ENCODE data around the gene HOXB13.

The HOXB13 gene

DNA sequence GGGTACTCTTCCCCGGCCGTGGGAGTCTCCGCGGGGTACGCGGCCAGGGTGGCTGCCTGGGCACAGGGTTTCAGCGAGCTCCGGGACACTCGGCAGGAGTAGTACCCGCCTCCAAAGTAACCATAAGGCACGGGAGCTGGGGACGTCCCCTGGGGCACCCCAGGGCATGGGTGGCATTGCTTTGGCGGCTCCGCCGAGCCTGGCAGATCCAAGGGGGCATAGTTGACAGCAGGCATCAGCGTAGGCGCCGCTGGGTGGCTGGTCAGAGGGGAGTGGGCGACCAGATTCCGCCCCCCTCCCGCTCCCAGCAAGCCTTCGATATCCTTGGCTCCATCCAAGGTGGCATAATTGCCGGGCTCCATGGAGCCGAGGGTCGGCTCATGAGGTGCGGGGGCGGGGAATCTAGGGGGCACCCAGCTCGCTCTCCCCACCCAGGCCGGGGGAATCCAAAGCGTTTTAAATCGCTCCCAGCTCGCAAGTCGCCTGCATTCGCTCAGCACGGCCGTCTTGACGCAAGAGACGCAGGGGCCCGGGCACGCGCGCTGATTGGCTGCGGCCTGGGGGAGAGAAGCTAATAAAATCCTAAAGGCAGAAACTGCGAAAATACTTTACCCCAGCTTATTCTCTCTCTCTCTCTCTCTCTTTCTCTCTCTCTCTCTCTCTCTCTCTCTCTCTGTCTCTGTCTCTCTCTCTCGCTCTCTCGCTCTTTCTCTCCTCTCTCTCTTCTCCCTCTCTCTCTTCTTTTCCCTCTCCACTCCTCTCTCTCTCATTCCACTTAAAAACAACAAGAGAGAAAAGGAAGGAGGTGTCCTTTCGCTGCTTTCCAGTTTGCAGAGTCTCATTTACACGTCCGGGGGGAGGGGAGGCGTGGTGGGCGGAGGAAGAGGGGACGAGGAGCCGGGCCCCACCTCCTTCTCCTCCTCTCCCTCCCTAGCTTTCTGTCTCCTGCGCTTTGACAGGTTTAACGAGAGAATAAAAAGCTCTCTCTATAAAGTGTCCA lies at the start of gene HOXB13:
HOXB13 (minus strand) TSS at position 519 of the 1,000 bp plus-strand sequence; CDS start at position 362, 157 bp downstream.
- no peak for DNase-seq

DNA sequence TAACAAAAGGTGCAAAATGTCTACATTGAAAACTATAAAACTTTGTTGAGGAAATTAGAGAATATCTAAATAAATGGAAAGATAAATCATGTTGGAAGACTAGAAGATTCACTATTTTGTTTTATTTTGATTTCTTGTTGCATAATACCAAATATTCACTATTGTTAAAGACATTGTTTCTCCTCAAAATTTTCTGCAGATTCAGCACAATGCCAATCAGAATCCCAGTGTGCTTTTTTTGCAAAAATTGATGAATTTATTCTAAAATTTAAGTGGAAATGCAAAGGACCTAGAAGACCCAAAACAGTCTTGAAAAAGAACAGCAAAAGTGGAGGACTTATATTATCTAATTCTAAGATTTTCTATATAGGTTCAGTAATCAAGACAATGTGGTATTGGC lies 48.1 kb upstream of the HOXB13 start:
- no peak for DNase-seq

DNA sequence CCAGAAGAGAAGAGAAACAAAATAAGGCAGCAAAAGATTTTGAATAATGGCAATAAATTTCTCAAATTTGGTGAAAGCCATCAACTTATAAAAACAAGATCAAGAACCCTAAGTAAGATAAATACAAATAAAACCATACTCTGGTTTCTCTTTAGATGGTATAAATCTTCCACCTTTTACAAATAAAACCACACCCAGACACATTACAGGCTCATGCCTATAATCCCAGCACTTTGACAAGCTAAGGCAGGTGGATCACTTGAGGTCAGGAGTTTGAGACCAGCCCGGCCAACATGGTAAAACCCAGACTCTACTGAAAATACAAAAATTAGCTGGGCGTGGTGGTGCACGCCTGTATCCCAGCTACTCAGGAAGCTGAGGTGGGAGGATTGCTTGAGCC lies 44.7 kb upstream of the HOXB13 start:
- DNase-seq = no peak

DNA sequence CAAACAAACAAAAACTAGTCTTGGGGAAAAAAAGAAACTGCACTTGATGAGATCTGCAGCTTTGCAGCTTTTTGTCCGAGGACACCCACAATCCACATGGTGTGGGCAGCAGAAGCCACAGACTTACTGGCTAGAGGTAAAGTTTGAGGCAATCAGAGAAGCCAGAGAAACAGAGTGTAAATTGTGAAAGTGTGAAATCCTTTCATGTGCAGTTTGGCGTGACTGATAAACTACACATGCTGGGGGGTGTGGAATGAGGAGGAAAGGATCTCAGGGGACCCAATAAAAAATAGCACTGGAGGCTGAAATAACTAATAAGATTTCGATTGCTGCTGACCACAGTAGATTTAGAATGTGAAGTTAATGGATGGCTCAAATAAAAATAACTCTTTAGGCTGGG lies 42.4 kb upstream of the HOXB13 start:
- DNase-seq = no peak

DNA sequence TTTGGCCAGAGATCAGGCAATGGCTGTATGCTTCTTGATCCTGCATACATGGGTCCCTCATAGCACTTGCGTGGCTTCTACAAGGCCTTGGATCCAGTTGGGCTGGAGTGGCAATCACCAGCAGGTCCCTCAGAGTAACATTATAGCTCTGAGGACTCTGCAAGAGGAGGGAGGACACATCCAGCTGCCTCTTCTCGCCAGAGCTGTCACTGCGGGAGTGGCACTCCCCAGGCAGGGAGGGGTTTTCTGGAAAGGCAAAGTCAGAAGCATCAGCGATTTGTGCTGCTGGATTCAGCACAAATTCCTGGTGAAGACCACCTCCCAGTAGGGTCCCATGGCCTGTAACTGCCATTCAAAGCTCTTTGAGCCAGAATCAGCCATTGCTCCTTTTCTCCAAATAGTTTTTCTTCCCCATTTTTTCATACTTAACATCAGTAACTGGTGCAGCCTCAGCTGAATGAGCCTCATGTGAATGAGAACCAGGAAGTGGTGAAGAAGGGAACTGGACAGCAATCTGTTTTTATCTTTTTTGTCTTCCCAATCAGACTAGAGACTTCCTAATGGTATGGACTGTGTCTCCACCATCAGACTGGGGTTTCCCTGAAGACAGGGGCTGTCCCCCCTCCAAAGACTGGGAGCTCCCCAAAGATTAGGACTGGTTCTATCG lies 40.6 kb upstream of the HOXB13 start:
- DNase-seq = no peak

GRCh38 chr17:48767263-48767774 lies 38.8 kb upstream of the HOXB13 start:
- no peak for DNase-seq

GRCh38 chr17:48761114-48761513 lies 32.6 kb upstream of the HOXB13 start:
- DNase-seq = no peak

GRCh38 chr17:48760411-48760810 lies 31.9 kb upstream of the HOXB13 start:
- no peak for DNase-seq

DNA sequence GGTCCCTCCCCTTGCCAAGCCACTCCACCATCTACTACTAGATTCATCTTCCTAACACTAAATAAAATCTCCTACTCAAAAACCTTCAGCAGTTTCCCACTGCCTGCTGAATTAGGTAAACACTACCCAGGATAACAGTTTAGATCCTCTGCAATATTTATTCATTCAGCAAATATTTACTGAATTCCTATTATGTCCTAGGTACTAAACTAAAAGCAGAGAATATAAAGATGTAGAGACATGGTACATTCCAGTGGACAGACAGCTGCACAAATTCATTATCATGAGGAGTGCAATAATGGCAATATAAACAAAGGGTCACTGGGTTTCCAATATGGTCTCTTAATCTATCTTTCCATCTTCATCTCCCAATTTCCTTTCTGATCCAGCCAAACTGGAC lies 30.7 kb upstream of the HOXB13 start:
- DNase-seq = no peak

- no peak for DNase-seq
These were observed 29.0 kb upstream of the HOXB13 start for GRCh38 chr17:48757524-48757961.

GRCh38 chr17:48756830-48757251 lies 28.3 kb upstream of the HOXB13 start:
- no peak for DNase-seq

DNA sequence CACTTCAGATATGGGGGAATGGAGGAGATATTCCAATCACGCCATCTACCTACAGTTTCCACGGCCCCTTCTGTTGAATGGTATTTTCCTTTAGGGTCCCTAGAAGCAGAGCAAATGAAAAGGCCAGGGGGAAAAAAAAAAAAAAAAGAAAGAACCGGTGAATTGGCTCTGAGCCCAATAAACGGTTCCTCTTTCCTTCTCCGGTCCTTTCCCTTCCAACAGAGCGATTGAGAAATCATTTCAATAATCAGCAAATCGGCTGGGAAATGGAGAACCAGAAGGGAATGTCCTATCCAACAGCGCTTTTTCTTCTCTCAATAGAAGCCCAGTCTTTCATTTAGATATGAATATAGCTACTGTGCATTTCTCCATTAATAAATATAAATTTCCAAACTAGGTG lies 26.8 kb upstream of the HOXB13 start:
- no peak for DNase-seq

DNA sequence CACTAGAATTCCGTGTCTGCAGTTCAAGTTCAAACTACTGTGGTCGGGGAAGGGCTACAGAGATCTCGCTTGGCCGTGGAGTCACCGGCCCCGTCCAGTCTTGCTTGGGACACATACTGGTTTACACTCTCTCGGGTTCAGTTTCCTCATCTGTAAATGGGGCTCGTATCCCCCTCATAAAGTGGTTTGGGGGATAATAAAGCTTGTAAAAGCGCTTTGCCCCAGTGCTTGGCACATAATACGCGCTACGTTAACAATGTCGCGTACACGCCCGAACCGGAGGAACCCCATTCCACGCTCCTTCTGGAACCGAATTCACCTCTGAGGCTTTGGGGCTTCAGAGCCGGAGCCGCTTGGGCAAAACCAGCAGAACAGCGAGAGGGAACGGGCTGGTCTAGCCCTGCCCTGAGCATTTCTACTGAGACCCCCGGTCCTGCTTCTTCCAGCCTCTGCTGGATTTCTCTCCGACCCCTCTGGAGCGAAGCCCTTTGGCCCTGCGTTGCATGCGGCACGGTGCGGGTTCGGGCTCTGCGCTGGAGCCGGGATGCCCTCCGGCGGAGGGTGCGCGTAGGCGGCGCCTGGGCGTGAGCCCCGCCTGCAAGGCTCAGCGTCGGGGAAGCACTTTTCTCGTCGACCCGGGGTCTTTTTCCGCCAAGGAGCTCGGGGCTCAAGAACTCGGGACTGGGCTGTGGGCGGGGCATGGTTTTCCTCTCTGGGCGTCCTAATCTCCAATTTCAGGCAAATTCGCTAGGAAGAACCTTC lies 26.1 kb upstream of the HOXB13 start:
- no peak for DNase-seq

GRCh38 chr17:48753794-48754499 lies 25.4 kb upstream of the HOXB13 start:
- no peak for DNase-seq

- DNase-seq = no peak
These were observed 24.1 kb upstream of the HOXB13 start for GRCh38 chr17:48752399-48753288.

- DNase-seq = no peak
These were observed 23.3 kb upstream of the HOXB13 start for GRCh38 chr17:48751733-48752398.

DNA sequence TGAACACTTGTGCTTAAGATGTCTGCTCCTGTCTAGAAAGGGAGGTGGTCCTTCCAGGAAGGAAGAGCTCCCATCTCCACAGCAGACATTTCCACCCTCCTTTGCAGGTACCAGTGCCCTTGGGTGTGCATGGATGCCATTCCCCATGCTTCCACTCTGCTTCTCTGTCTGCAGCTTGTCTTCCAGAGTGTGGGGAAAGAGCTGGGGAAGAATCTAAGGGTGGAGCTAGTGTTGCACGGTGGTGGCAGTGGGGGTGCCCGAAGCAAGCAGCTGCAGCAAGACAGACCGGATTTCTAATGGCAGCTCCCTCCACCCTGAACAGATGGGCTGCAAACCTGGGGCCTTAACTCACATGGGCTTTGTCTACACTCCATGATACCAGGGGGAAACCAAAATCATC lies 22.6 kb upstream of the HOXB13 start:
- no peak for DNase-seq

- DNase-seq = no peak
These were observed 21.3 kb upstream of the HOXB13 start for GRCh38 chr17:48749621-48750553.

All from amniotic stem cell (primary cell).